Vagina (tissue), 2 donors: ENCODE results near the gene P4HA2.

ENCODE experiments used
- POLR2AphosphoS5 ChIP-seq, 2 donors: sonication (generic); formaldehyde crosslinking; IDR thresholded peaks; one replicate each; pipeline ENCODE4 v1.9.0; 2017; ENCODE audit warnings: antibody characterized with exemption in 2 of 2, mild to moderate bottlenecking in 2 of 2, low read depth in 1 of 2; ENCODE audit not compliant: insufficient read depth in 1 of 2
- TF ChIP-seq, protein P1 (sequence below), 3 experiments: fragments of 450-650 bp in 2 of 3; fragments of 200-600 bp in 1 of 3; sonication (generic) in 1 of 3; IDR thresholded peaks; one replicate each; pipeline ENCODE4 v1.5.1; 2017 to 2019; ENCODE audit warnings: antibody characterized with exemption in 3 of 3, mild to moderate bottlenecking in 2 of 3, moderate library complexity in 2 of 3

DNA sequence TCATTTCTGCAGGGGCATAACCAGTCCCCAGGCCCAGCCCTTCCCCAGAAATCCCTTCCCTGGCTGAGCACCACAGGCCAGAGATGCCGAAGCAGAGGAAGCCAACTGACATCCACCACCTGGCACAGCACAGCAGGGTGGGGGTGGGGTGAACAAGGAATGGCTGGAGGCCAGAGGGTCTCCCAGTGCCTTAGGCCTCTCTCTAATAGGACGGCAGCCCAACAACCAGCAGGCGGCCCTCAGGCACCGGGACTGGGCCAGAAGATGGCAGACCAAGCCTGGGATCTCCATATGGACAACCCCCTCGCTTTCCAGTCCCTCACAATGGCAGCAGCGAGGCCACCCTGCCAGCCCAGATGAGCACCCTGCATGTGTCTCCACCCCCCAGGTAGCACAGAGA is 43.1 kb upstream of the P4HA2 start:
- TF ChIP-seq, protein P1, sequence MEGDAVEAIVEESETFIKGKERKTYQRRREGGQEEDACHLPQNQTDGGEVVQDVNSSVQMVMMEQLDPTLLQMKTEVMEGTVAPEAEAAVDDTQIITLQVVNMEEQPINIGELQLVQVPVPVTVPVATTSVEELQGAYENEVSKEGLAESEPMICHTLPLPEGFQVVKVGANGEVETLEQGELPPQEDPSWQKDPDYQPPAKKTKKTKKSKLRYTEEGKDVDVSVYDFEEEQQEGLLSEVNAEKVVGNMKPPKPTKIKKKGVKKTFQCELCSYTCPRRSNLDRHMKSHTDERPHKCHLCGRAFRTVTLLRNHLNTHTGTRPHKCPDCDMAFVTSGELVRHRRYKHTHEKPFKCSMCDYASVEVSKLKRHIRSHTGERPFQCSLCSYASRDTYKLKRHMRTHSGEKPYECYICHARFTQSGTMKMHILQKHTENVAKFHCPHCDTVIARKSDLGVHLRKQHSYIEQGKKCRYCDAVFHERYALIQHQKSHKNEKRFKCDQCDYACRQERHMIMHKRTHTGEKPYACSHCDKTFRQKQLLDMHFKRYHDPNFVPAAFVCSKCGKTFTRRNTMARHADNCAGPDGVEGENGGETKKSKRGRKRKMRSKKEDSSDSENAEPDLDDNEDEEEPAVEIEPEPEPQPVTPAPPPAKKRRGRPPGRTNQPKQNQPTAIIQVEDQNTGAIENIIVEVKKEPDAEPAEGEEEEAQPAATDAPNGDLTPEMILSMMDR (IDR thresholded peaks at IDR 0.05), result no peak
- no peak for TF ChIP-seq POLR2AphosphoS5 (IDR thresholded peaks at IDR 0.05; ENCODE audit: insufficient read depth in 1 of 2, low read depth in 1 of 2)
